CD4-positive, alpha-beta T cell treated with Interleukin-17A for 4 hours (primary cell): Measurements from ENCODE around the gene RXRA.
A peak's percentile ranks its signal among the peaks of the same experiment; 100 is the strongest.

Experiments used
- DNase-seq: peaks from one replicate; pipeline ENCODE4 v3.0.0-alpha.2; 2020; ENCODE audit warnings: mixed read lengths

The RXRA gene

GRCh38 chr9:134437403-134438194 is 111.3 kb downstream of the RXRA start:
- DNase-seq = no peak

GRCh38 chr9:134438195-134438788 is 112.0 kb downstream of the RXRA start:
- no peak for DNase-seq

- no peak for DNase-seq
These were observed 113.1 kb downstream of the RXRA start for GRCh38 chr9:134439368-134439784.

GRCh38 chr9:134440636-134441226 is 114.5 kb downstream of the RXRA start:
- DNase-seq = no peak

GRCh38 chr9:134441227-134442084 is 115.2 kb downstream of the RXRA start:
- DNase-seq = no peak

- DNase-seq = no peak
These were observed 115.8 kb downstream of the RXRA start for GRCh38 chr9:134442085-134442474.

GRCh38 chr9:134442486-134443173 is 116.4 kb downstream of the RXRA start:
- peak; percentile 10 for DNase-seq

- DNase-seq = peak; percentile 92
These were observed 117.2 kb downstream of the RXRA start for GRCh38 chr9:134443174-134444037.

GRCh38 chr9:134444038-134444315 is 117.7 kb downstream of the RXRA start:
- DNase-seq = no peak

- no peak for DNase-seq
These were observed 118.7 kb downstream of the RXRA start for GRCh38 chr9:134445000-134445399.

- peak; percentile 86 for DNase-seq
These were observed 123.1 kb downstream of the RXRA start for GRCh38 chr9:134449180-134449916.

- DNase-seq = no peak
These were observed 125.6 kb downstream of the RXRA start for GRCh38 chr9:134451700-134452458.

- DNase-seq = no peak
These were observed 126.5 kb downstream of the RXRA start for GRCh38 chr9:134452728-134453127.

- no peak for DNase-seq
These were observed 127.7 kb downstream of the RXRA start for GRCh38 chr9:134453776-134454475.

GRCh38 chr9:134454476-134454857 is 128.2 kb downstream of the RXRA start:
- DNase-seq = no peak

GRCh38 chr9:134455021-134455471 is 128.8 kb downstream of the RXRA start:
- DNase-seq = no peak

- no peak for DNase-seq
These were observed 129.3 kb downstream of the RXRA start for GRCh38 chr9:134455537-134455933.

GRCh38 chr9:134455934-134456755 is 129.9 kb downstream of the RXRA start:
- peak; percentile 84 for DNase-seq
